ENCODE data around the gene C16orf87. TPM values are rescaled to one million over a fixed set of nuclear protein-coding genes. Genes with fewer than 3 reads are reported as not detected.

The C16orf87 gene
- polyA plus RNA-seq, 1 donor from 2014 or later: 27.5 TPM

DNA sequence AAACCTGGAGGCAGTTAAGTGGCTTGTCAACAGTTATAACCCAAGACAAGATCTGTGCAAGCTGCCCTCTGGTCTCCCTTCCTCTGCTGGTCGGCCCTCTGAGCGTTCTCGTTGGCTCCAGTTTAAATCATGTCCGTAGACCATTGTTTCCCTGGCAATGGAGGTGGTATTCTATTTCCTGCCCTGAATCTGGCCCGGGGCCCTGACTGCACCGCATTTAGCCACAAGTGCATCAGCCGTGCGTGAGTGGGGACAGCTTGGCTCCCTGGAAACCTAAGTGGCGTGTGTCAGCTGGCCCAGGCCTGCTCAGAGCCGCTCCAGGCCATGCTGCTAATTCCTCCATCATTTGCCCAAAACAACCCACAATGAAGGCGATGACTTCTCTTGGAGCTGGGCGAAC is 67.8 kb downstream of the C16orf87 start:
- H3K9me3 ChIP-seq (ENCODE audit: low read length): no peaks in the 10 kb centered on the region
- H3K79me2 ChIP-seq (replicated peaks; ENCODE audit: insufficient read depth, low read length): no peaks in the 10 kb centered on the region
- TF ChIP-seq SMC3 (conservative IDR thresholded peaks at IDR 0.05; ENCODE audit: poor library complexity) (no peak), TAF1 (IDR thresholded peaks at IDR 0.05; ENCODE audit: low read depth) (no peak), RAD21 (conservative IDR thresholded peaks at IDR 0.05) (no peak), CTCF (IDR thresholded peaks at IDR 0.05; ENCODE audit: poor library complexity, severe bottlenecking) (no peak), EP300 (conservative IDR thresholded peaks at IDR 0.05; ENCODE audit: poor library complexity, severe bottlenecking) (no peak), EZH2 (IDR thresholded peaks at IDR 0.05; ENCODE audit: borderline replicate concordance, insufficient read depth, low read length, poor library complexity, severe bottlenecking) (no peak), POLR2AphosphoS5 (IDR thresholded peaks at IDR 0.05) (no peak), MXI1 (conservative IDR thresholded peaks at IDR 0.05; ENCODE audit: poor library complexity, severe bottlenecking) (no peak)
- TF ChIP-seq, protein P1, sequence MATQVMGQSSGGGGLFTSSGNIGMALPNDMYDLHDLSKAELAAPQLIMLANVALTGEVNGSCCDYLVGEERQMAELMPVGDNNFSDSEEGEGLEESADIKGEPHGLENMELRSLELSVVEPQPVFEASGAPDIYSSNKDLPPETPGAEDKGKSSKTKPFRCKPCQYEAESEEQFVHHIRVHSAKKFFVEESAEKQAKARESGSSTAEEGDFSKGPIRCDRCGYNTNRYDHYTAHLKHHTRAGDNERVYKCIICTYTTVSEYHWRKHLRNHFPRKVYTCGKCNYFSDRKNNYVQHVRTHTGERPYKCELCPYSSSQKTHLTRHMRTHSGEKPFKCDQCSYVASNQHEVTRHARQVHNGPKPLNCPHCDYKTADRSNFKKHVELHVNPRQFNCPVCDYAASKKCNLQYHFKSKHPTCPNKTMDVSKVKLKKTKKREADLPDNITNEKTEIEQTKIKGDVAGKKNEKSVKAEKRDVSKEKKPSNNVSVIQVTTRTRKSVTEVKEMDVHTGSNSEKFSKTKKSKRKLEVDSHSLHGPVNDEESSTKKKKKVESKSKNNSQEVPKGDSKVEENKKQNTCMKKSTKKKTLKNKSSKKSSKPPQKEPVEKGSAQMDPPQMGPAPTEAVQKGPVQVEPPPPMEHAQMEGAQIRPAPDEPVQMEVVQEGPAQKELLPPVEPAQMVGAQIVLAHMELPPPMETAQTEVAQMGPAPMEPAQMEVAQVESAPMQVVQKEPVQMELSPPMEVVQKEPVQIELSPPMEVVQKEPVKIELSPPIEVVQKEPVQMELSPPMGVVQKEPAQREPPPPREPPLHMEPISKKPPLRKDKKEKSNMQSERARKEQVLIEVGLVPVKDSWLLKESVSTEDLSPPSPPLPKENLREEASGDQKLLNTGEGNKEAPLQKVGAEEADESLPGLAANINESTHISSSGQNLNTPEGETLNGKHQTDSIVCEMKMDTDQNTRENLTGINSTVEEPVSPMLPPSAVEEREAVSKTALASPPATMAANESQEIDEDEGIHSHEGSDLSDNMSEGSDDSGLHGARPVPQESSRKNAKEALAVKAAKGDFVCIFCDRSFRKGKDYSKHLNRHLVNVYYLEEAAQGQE (IDR thresholded peaks at IDR 0.05; ENCODE audit: borderline replicate concordance): no peak
- no peaks in the 10 kb centered on the region for H3K36me3 ChIP-seq (ENCODE audit: insufficient read depth, low read length)
- no peaks in the 10 kb centered on the region for H3K27me3 ChIP-seq (ENCODE audit: insufficient read depth, low read depth, low read length)
- H3F3A ChIP-seq (ENCODE audit: insufficient read depth, low read length, poor library complexity, severe bottlenecking): no peaks in the 10 kb centered on the region
- H3K4me2 ChIP-seq (ENCODE audit: low read length): no peak overlapping the region
- no peak overlapping the region for H3K9ac ChIP-seq (ENCODE audit: low read length)
- H3K9me2 ChIP-seq (ENCODE audit: insufficient read depth, low read length): no peaks in the 10 kb centered on the region
- H3K27ac ChIP-seq (ENCODE audit: low read length): no peak overlapping the region
- H3K4me3 ChIP-seq (ENCODE audit: low read length): no peak overlapping the region
- no peak overlapping the region for H2AFZ ChIP-seq (ENCODE audit: low read depth, low read length)
- no peaks in the 10 kb centered on the region for H4K20me1 ChIP-seq (ENCODE audit: insufficient read depth)

DNA sequence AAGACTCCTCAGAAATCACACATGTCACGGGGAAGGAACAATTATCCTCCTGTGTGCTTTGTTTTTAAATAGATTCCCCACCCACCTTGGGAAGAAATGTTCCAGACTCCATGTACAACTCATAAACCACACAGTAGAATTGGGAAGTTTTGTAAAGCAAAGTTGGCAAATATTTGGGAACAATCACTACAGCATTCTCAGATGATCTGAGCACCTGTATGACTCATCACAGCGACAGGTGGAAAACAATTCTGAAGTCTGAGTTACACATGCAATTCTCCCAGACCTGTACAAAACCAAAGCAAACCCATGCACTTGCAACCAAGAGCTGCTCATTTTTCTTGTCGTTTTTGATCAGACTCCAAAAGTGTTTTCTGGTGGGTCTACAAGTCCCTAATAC is 68.4 kb downstream of the C16orf87 start:
- H3K4me2 ChIP-seq (ENCODE audit: low read length): no peak overlapping the region
- H3K36me3 ChIP-seq (ENCODE audit: insufficient read depth, low read length): no peaks in the 10 kb centered on the region
- H3K79me2 ChIP-seq (replicated peaks; ENCODE audit: insufficient read depth, low read length): no peaks in the 10 kb centered on the region
- H3K9ac ChIP-seq (ENCODE audit: low read length): no peak overlapping the region
- H2AFZ ChIP-seq (ENCODE audit: low read depth, low read length): no peak overlapping the region
- no peaks in the 10 kb centered on the region for H4K20me1 ChIP-seq (ENCODE audit: insufficient read depth)
- no peaks in the 10 kb centered on the region for H3F3A ChIP-seq (ENCODE audit: insufficient read depth, low read length, poor library complexity, severe bottlenecking)
- no peak overlapping the region for H3K27ac ChIP-seq (ENCODE audit: low read length)
- no peaks in the 10 kb centered on the region for H3K27me3 ChIP-seq (ENCODE audit: insufficient read depth, low read depth, low read length)
- no peaks in the 10 kb centered on the region for H3K9me2 ChIP-seq (ENCODE audit: insufficient read depth, low read length)
- no peak for TF ChIP-seq EZH2 (IDR thresholded peaks at IDR 0.05; ENCODE audit: borderline replicate concordance, insufficient read depth, low read length, poor library complexity, severe bottlenecking)
- TF ChIP-seq CTCF (IDR thresholded peaks at IDR 0.05; ENCODE audit: poor library complexity, severe bottlenecking): no peak
- no peak for TF ChIP-seq MXI1 (conservative IDR thresholded peaks at IDR 0.05; ENCODE audit: poor library complexity, severe bottlenecking)
- no peak for TF ChIP-seq RAD21 (conservative IDR thresholded peaks at IDR 0.05)
- TF ChIP-seq EP300 (conservative IDR thresholded peaks at IDR 0.05; ENCODE audit: poor library complexity, severe bottlenecking): no peak
- TF ChIP-seq, protein P1 (IDR thresholded peaks at IDR 0.05; ENCODE audit: borderline replicate concordance): no peak
- TF ChIP-seq POLR2AphosphoS5 (IDR thresholded peaks at IDR 0.05): no peak
- TF ChIP-seq TAF1 (IDR thresholded peaks at IDR 0.05; ENCODE audit: low read depth): no peak
- TF ChIP-seq SMC3 (conservative IDR thresholded peaks at IDR 0.05; ENCODE audit: poor library complexity): no peak
- no peaks in the 10 kb centered on the region for H3K9me3 ChIP-seq (ENCODE audit: low read length)
- H3K4me3 ChIP-seq (ENCODE audit: low read length): no peak overlapping the region

Measured in neural cell (in vitro differentiated cells).